HEK293 (cell line): Measurements from ENCODE around the gene ALDH16A1.

Source experiments
- CTCF ChIA-PET: fragments of 350-600 bp; formaldehyde crosslinking; extraction: SDS; loops from one replicate; lab custom pipeline; 2021; ENCODE audit warnings: antibody characterized with exemption; lab: Yijun Ruan, JAX
- POLR2A ChIA-PET: fragments of 300-600 bp; formaldehyde crosslinking; extraction: SDS; loops from one replicate; lab custom pipeline; 2020; ENCODE audit warnings: antibody characterized with exemption, inconsistent platforms; lab: Yijun Ruan, JAX
- H3K27ac ChIP-seq: fragments of 200-500 bp; sonication (Bioruptor generic); 2 replicates; pipeline ENCODE4 v1.5.1; 2014; ENCODE audit warnings: low read depth, low read length, control low read depth, inconsistent platforms; ENCODE audit errors: extremely low read depth
- H3K36me3 ChIP-seq, 2 experiments: fragments of 200-500 bp in 1 of 2; sonication (Bioruptor generic) in 1 of 2; 1 replicate in 1 of 2; 2 replicates in 1 of 2; pipeline ENCODE4 v1.5.1; 2014 to 2017; ENCODE audit warnings: inconsistent platforms in 2 of 2, low read length in 2 of 2; ENCODE audit not compliant: control insufficient read depth in 2 of 2, insufficient read depth in 1 of 2
- H3K4me1 ChIP-seq: fragments of 200-500 bp; sonication (Bioruptor generic); 2 replicates; pipeline ENCODE4 v1.5.1; 2014; ENCODE audit warnings: mild to moderate bottlenecking, low read length, inconsistent platforms; ENCODE audit not compliant: control insufficient read depth, insufficient read depth
- H3K4me3 ChIP-seq: 2 replicates; pipeline ENCODE4 v1.5.1; 2011; ENCODE audit warnings: low read depth, mild to moderate bottlenecking, control low read depth, low read length, moderate library complexity
- H3K9me3 ChIP-seq: fragments of 200-500 bp; sonication (Bioruptor generic); 2 replicates; pipeline ENCODE4 v1.5.1; 2014; ENCODE audit warnings: low read depth, low read length, inconsistent platforms; ENCODE audit not compliant: control insufficient read depth, insufficient read depth
- KLF1 ChIP-seq: fragments of 450-650 bp; formaldehyde crosslinking; IDR thresholded peaks from 2 replicates; pipeline ENCODE4 v1.5.1; 2016; ENCODE audit warnings: missing biosample characterization, missing genetic modification characterization
- KLF7 ChIP-seq: fragments of 450-650 bp; formaldehyde crosslinking; IDR thresholded peaks from 2 replicates; pipeline ENCODE4 v1.5.1; 2016; ENCODE audit warnings: missing biosample characterization, missing genetic modification characterization, borderline replicate concordance
- OVOL3 ChIP-seq: fragments of 450-650 bp; formaldehyde crosslinking; IDR thresholded peaks from 2 replicates; pipeline ENCODE4 v1.5.1; 2016; ENCODE audit warnings: missing biosample characterization, missing genetic modification characterization
- SALL2 ChIP-seq: fragments of 450-650 bp; formaldehyde crosslinking; IDR thresholded peaks from 2 replicates; pipeline ENCODE4 v1.5.0; 2017; ENCODE audit warnings: missing biosample characterization, mild to moderate bottlenecking, missing genetic modification characterization, borderline replicate concordance
- ZFP3 ChIP-seq: fragments of 450-650 bp; formaldehyde crosslinking; IDR thresholded peaks from 2 replicates; pipeline ENCODE4 v1.5.1; 2016; ENCODE audit warnings: low read depth, missing biosample characterization, missing genetic modification characterization
- ZNF169 ChIP-seq: fragments of 450-650 bp; formaldehyde crosslinking; IDR thresholded peaks from 2 replicates; pipeline ENCODE4 v1.5.1; 2016; ENCODE audit warnings: missing biosample characterization, missing genetic modification characterization
- ZNF266 ChIP-seq: fragments of 450-650 bp; formaldehyde crosslinking; IDR thresholded peaks from 2 replicates; pipeline ENCODE4 v1.5.1; 2016; ENCODE audit warnings: missing biosample characterization, missing genetic modification characterization, low read depth
- ZNF510 ChIP-seq: fragments of 450-650 bp; formaldehyde crosslinking; IDR thresholded peaks from 2 replicates; pipeline ENCODE4 v1.5.1; 2018; ENCODE audit warnings: mild to moderate bottlenecking, missing genetic modification characterization, missing biosample characterization; ENCODE audit not compliant: insufficient replicate concordance
- ZNF561 ChIP-seq: fragments of 450-650 bp; IDR thresholded peaks from 2 replicates; pipeline ENCODE4 v1.5.1; 2018; ENCODE audit warnings: missing biosample characterization, missing genetic modification characterization, borderline replicate concordance
- ZNF571 ChIP-seq: fragments of 450-650 bp; formaldehyde crosslinking; IDR thresholded peaks from 2 replicates; pipeline ENCODE4 v1.5.0; 2017; ENCODE audit warnings: missing biosample characterization, missing genetic modification characterization
- ZNF610 ChIP-seq: fragments of 450-650 bp; formaldehyde crosslinking; IDR thresholded peaks from 2 replicates; pipeline ENCODE4 v1.5.1; 2016; ENCODE audit warnings: missing biosample characterization, missing genetic modification characterization, borderline replicate concordance
- ZNF621 ChIP-seq: fragments of 450-650 bp; formaldehyde crosslinking; IDR thresholded peaks from 2 replicates; pipeline ENCODE4 v1.5.1; 2017; ENCODE audit warnings: missing biosample characterization, missing genetic modification characterization
- ZNF623 ChIP-seq: fragments of 450-650 bp; formaldehyde crosslinking; IDR thresholded peaks from 2 replicates; pipeline ENCODE4 v1.5.1; 2016; ENCODE audit warnings: missing biosample characterization, missing genetic modification characterization
- ZNF776 ChIP-seq: fragments of 450-650 bp; formaldehyde crosslinking; IDR thresholded peaks from 2 replicates; pipeline ENCODE4 v1.5.0; 2017; ENCODE audit warnings: missing biosample characterization, missing genetic modification characterization, borderline replicate concordance
- TF ChIP-seq, protein P1 (sequence below): fragments of 450-650 bp; formaldehyde crosslinking; IDR thresholded peaks from 2 replicates; pipeline ENCODE4 v1.5.1; 2016; ENCODE audit warnings: missing biosample characterization, missing genetic modification characterization
- TF ChIP-seq, protein P2 (sequence below): fragments of 450-650 bp; formaldehyde crosslinking; IDR thresholded peaks from 2 replicates; pipeline ENCODE4 v1.5.1; 2016; ENCODE audit warnings: missing biosample characterization, missing genetic modification characterization
- TF ChIP-seq, protein P3 (sequence below): fragments of 450-650 bp; formaldehyde crosslinking; conservative IDR thresholded peaks from 2 replicates; pipeline ENCODE4 v1.5.1; 2016; ENCODE audit warnings: low read depth, missing biosample characterization, missing genetic modification characterization
- TF ChIP-seq, protein P4 (sequence below): fragments of 450-650 bp; formaldehyde crosslinking; IDR thresholded peaks from 2 replicates; pipeline ENCODE4 v1.5.1; 2017; ENCODE audit warnings: missing biosample characterization, missing genetic modification characterization

ALDH16A1 gene

DNA sequence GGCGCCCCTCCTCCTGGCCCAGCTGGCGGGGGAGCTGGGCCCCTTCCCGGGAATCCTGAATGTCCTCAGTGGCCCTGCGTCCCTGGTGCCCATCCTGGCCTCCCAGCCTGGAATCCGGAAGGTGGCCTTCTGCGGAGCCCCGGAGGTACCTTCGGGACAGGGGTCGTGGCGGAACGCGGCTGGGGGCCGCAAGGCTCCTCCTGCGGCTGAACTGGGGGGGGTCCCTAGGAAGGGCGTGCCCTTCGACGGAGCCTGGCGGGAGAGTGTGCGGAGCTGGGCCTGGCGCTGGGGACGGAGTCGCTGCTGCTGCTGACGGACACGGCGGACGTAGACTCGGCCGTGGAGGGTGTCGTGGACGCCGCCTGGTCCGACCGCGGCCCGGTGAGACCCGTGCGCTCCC lies 8.6 kb downstream of the ALDH16A1 start:
- ChIA-PET CTCF (no interaction called here), POLR2A (no interaction called here)
- no peaks in the 10 kb centered on the region for H3K9me3 ChIP-seq
- TF ChIP-seq SALL2 (no peak), KLF7 (no peak), OVOL3 (tag by site-specific recombination) (no peak), ZNF610 (no peak), KLF1 (tag by site-specific recombination) (no peak), ZNF776 (tag by site-specific recombination) (no peak), ZNF561 (tag by site-specific recombination) (no peak), ZNF623 (tag by site-specific recombination) (no peak), ZFP3 (tag by site-specific recombination) (no peak), ZNF169 (tag by site-specific recombination) (no peak), ZNF510 (no peak), ZNF266 (tag by site-specific recombination) (no peak), ZNF571 (tag by site-specific recombination) (no peak), ZNF621 (tag by site-specific recombination) (no peak)
- TF ChIP-seq, protein P1, sequence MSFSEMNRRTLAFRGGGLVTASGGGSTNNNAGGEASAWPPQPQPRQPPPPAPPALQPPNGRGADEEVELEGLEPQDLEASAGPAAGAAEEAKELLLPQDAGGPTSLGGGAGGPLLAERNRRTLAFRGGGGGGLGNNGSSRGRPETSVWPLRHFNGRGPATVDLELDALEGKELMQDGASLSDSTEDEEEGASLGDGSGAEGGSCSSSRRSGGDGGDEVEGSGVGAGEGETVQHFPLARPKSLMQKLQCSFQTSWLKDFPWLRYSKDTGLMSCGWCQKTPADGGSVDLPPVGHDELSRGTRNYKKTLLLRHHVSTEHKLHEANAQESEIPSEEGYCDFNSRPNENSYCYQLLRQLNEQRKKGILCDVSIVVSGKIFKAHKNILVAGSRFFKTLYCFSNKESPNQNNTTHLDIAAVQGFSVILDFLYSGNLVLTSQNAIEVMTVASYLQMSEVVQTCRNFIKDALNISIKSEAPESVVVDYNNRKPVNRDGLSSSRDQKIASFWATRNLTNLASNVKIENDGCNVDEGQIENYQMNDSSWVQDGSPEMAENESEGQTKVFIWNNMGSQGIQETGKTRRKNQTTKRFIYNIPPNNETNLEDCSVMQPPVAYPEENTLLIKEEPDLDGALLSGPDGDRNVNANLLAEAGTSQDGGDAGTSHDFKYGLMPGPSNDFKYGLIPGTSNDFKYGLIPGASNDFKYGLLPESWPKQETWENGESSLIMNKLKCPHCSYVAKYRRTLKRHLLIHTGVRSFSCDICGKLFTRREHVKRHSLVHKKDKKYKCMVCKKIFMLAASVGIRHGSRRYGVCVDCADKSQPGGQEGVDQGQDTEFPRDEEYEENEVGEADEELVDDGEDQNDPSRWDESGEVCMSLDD: no peak
- TF ChIP-seq, protein P2, sequence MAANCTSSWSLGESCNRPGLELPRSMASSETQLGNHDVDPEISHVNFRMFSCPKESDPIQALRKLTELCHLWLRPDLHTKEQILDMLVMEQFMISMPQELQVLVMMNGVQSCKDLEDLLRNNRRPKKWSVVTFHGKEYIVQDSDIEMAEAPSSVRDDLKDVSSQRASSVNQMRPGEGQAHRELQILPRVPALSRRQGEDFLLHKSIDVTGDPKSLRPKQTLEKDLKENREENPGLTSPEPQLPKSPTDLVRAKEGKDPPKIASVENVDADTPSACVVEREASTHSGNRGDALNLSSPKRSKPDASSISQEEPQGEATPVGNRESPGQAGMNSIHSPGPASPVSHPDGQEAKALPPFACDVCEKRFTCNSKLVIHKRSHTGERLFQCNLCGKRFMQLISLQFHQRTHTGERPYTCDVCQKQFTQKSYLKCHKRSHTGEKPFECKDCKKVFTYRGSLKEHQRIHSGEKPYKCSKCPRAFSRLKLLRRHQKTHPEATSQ (tag by site-specific recombination): no peak
- TF ChIP-seq, protein P3, sequence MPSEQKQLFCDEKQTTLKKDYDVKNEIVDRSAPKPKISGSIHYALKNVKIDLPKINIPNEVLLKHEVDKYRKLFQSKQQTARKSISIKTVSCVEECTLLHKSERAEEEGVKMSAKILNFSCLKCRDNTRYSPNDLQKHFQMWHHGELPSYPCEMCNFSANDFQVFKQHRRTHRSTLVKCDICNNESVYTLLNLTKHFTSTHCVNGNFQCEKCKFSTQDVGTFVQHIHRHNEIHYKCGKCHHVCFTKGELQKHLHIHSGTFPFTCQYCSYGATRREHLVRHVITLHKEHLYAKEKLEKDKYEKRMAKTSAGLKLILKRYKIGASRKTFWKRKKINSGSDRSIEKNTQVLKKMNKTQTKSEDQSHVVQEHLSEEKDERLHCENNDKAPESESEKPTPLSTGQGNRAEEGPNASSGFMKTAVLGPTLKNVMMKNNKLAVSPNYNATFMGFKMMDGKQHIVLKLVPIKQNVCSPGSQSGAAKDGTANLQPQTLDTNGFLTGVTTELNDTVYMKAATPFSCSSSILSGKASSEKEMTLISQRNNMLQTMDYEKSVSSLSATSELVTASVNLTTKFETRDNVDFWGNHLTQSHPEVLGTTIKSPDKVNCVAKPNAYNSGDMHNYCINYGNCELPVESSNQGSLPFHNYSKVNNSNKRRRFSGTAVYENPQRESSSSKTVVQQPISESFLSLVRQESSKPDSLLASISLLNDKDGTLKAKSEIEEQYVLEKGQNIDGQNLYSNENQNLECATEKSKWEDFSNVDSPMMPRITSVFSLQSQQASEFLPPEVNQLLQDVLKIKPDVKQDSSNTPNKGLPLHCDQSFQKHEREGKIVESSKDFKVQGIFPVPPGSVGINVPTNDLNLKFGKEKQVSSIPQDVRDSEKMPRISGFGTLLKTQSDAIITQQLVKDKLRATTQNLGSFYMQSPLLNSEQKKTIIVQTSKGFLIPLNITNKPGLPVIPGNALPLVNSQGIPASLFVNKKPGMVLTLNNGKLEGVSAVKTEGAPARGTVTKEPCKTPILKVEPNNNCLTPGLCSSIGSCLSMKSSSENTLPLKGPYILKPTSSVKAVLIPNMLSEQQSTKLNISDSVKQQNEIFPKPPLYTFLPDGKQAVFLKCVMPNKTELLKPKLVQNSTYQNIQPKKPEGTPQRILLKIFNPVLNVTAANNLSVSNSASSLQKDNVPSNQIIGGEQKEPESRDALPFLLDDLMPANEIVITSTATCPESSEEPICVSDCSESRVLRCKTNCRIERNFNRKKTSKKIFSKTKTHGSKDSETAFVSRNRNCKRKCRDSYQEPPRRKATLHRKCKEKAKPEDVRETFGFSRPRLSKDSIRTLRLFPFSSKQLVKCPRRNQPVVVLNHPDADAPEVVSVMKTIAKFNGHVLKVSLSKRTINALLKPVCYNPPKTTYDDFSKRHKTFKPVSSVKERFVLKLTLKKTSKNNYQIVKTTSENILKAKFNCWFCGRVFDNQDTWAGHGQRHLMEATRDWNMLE: no peak
- TF ChIP-seq, protein P4, sequence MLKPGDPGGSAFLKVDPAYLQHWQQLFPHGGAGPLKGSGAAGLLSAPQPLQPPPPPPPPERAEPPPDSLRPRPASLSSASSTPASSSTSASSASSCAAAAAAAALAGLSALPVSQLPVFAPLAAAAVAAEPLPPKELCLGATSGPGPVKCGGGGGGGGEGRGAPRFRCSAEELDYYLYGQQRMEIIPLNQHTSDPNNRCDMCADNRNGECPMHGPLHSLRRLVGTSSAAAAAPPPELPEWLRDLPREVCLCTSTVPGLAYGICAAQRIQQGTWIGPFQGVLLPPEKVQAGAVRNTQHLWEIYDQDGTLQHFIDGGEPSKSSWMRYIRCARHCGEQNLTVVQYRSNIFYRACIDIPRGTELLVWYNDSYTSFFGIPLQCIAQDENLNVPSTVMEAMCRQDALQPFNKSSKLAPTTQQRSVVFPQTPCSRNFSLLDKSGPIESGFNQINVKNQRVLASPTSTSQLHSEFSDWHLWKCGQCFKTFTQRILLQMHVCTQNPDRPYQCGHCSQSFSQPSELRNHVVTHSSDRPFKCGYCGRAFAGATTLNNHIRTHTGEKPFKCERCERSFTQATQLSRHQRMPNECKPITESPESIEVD (tag by site-specific recombination): no peak
- H3K27ac ChIP-seq: no peak overlapping the region
- H3K4me3 ChIP-seq: no peak overlapping the region
- peaks cover 12 to 17% of the 10 kb centered on the region in 2 experiments; a peak in 2 of 3 replicates for H3K36me3 ChIP-seq
- no peaks in the 10 kb centered on the region for H3K4me1 ChIP-seq
